SK-MEL-5 (cell line): ENCODE measurements around the gene R3HDM2. TPM values are rescaled to one million over a fixed set of nuclear protein-coding genes. Genes with fewer than 3 reads are reported as not detected.
"Not testable (repeated sequence)": the region's sequence is repeated elsewhere in the genome, so short reads cannot be mapped to it uniquely, and the experiment has no call there.

Experiments
- DNase-seq: peaks from one replicate; pipeline ENCODE4 v3.0.0-alpha.2; 2016; ENCODE audit warnings: low read depth, low spot score
- in situ Hi-C: cut with HindIII; loops from 2 replicates; pipeline ENCODE4 v1.10.0; 2016; ENCODE audit warnings: low sequenced_read_pairs, high pct_unique_total_duplicates, low pct_unique_long_range_greater_than_20kb
- total RNA-seq: library from RNA; depleted of rRNA; stranded (reverse); fragments of >200 nt; shearing (Covaris generic); gene quantifications from 2 replicates; pipeline ENCODE4 v1.2.3, GENCODE V29; 2014

Gene R3HDM2
- total RNA-seq, 1 experiment from 2014 or later = 15.2 TPM

GRCh38 chr12:57369202-57369601, 61.6 kb downstream of the R3HDM2 start:
- in situ Hi-C loops = no loop called here

GRCh38 chr12:57368349-57369095, 62.3 kb downstream of the R3HDM2 start:
- no peak for DNase-seq
- in situ Hi-C loops = no loop called here

More at GRCh38 chr12:57369202-57369601, 61.6 kb downstream of the R3HDM2 start:
- no peak for DNase-seq

- in situ Hi-C loops = no loop called here
- no peak for DNase-seq
These were observed 63.7 kb downstream of the R3HDM2 start for GRCh38 chr12:57367121-57367520.

DNA sequence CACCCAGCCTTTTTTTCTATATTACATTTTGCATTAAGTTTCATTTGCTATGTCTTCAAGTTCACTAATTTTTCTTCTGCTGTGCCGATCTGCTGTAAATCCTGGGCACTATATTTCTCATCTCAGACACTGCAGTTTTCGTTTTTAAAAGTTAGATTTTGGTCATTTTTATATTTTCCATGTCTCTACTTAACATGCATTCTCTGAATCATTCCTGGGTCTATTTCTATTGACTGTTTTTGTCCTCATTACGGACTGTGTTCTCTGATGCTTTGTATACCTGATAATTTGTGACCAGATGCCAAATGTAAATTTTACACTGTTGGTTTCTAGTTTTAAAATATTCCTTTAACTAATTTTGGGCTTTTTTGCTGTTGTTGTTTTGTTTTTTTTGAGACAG, 64.5 kb downstream of the R3HDM2 start:
- in situ Hi-C loops = no loop called here
- DNase-seq = no peak

DNA sequence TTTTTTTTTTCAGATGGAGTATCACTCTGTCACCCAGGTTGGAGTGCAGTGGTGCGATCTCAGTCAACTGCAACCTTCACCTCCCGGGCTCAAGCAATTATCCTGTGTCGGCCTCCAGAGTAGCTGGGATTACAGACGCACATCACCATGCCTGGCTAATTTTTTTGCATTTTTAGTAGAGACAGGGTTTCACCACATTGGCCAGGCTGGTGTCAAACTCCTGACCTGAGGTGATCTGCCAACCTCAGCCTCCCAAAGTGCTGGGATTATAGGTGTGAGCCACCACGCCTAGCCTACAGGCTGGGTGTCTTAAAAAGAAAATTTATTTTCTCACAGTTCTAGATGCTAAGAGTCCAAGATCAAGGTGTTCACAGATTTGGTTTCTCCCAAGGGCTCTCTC, 66.7 kb downstream of the R3HDM2 start:
- in situ Hi-C loops, DNase-seq: not testable (repeated sequence)

DNA sequence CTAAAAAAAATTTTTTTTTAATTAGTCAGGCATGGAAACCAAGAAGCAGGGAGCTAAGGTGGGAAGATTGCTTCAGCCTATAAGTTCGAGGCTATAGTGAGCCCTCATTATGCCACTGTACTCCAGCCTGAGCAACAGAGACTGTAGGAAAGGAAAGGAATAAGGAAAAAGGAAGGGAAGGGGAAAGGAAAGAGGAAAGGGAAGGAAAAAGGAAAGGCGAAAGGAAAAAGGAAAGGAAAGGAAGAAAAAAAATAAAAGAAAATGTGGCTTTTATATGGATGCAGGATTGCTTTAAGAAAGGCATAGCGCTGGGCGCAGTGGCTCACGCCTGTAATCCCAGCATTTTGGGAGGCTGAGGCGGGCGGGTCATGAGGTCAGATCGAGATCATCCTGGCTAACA, 70.4 kb downstream of the R3HDM2 start:
- in situ Hi-C loops = no loop called here
- no peak for DNase-seq

DNA sequence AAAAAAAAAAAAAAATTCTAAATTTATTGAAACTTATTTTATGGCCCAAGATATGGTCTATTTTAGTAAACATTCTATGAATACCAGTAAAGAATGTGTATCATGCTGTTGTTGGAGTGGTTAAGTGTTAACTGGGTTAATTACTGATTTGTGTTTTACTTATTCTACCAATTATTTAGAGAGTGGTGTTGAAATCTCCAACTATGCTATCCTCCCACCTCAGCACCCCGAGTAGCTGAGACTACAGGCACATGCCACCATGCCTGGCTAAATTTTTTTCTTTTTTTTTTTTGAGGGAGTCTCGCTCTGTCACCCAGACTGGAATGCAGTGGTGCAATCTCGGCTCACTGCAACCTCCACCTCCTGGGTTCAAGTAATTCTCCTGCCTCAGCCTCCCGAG, 72.2 kb downstream of the R3HDM2 start:
- in situ Hi-C loops = no loop called here
- no peak for DNase-seq

DNA sequence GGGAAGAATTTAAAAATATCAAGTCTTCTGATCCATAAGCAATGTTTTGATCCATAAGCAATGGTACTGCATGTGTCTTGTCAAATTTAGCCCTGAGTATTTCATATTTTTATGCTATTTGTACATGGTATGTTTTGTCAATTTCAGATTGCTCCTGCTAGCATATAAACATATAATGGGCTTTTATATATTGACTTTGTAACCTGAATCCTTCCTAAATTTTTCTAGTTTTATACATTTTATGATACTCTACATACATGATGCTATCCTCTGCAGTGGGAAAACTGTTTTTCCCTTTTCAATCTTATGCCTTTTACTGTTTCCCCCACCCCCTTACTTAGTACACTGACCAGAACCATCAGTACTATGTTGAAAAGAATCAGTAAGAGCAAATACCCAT, 75.1 kb downstream of the R3HDM2 start:
- no peak for DNase-seq
- in situ Hi-C loops = no loop called here

DNA sequence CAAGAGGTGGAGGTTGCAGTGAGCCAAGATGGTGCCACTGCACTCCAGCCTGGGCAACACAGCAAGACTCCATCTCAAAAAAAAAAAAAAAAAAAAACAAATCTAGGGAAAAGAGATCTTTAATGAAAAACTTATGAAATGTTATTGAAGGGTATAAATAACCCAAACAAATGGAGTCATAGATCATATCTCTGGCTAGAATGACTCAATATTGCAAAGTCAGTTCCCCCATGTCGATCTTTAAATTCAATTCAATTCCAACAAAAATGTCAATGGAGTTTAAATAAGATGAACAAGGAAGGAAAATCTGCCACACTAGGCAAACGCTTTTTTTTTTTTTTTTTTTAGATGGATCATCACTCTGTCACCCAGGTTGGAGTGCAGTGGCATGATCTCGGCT, 78.7 kb downstream of the R3HDM2 start:
- no peak for DNase-seq
- in situ Hi-C loops = no loop called here

DNA sequence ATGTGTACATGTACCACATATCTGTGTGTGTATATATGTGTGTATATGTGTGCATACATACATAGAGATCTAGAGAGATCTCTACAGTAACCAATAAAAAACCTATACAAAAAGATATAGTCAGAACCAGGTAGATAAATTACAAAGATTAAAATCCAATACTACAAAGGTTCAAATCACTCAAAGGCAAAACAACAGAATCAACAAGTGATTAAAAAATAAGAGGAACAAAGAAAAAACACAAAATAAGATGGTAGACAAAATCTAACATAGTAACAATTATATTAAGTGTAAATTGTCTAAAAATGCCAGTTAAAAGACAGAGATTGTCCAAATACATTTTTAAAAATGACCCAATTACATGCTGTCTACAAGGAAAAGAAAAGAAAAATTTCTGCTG, 83.6 kb downstream of the R3HDM2 start:
- in situ Hi-C loops = no loop called here

GRCh38 chr12:57343703-57344378, 87.0 kb downstream of the R3HDM2 start:
- in situ Hi-C loops = no loop called here

More for the DNA sequence above, 83.6 kb downstream of the R3HDM2 start:
- DNase-seq = no peak

DNA sequence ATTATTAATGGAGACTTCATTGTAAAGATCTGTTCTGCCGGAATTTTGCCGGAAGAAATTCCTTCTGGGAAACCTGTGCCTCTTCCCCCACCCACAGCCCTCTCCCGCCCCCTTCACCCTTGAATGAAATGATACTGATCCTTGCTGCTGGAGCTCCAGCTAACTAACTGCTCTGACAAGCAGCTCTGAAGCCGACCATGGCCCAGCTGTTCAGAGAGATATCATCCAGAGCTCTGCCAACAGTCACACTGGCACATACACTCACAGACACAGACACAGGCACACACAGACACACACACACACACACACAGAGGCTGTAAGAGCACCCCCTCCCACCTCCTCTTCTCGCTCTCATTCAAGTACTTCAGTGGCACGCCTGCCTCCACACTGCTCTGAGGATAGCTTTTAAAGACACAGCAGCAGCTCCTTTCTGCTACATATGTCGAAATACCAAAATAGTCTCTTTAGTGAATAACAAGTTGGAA, 88.6 kb downstream of the R3HDM2 start:
- in situ Hi-C loops = no loop called here
- DNase-seq = peak; percentile 14

More at GRCh38 chr12:57343703-57344378, 87.0 kb downstream of the R3HDM2 start:
- no peak for DNase-seq

- in situ Hi-C loops = no loop called here
- peak; percentile 51 for DNase-seq
These were observed 89.4 kb downstream of the R3HDM2 start for GRCh38 chr12:57341275-57341990.

- peak; percentile 52 for DNase-seq
These were observed 90.7 kb downstream of the R3HDM2 start for GRCh38 chr12:57340104-57340503.

GRCh38 chr12:57336299-57336698, 94.5 kb downstream of the R3HDM2 start:
- DNase-seq, in situ Hi-C loops: not testable (repeated sequence)

More at GRCh38 chr12:57340104-57340503, 90.7 kb downstream of the R3HDM2 start:
- in situ Hi-C loops = no loop called here

GRCh38 chr12:57334219-57334618, 96.6 kb downstream of the R3HDM2 start:
- peak; percentile 21 for DNase-seq
- in situ Hi-C loops = no loop called here

DNA sequence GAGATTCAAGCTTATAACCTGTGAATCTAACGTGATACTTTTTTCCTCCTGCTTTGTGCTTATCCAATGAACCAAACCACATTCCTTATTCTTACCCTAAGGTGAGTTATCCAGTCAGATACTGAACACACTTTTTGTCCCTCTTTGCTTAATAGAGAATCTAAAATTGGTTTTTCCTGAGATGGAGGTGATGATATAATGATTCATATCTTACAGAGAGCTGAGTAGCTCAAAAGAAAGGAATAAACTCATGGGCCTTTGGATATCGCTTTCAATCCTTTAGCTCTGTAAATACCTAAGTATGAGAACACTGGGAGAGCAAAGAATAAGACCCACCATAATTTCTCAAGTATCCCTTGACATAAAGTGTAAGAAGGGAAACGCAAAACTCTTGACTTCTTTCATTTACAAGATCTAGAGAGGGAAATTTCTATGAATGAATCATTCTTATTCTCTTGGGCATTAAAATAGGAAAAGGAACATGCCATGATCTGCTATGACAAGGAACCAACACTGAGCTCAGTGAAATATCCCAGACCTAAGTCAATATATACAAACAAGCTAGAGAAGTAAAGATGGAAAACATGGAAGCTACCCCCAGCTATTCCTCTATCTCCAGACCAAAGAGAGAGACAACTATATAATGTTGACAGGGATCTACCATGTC, 98.1 kb downstream of the R3HDM2 start:
- no peak for DNase-seq
- in situ Hi-C loops = no loop called here

DNA sequence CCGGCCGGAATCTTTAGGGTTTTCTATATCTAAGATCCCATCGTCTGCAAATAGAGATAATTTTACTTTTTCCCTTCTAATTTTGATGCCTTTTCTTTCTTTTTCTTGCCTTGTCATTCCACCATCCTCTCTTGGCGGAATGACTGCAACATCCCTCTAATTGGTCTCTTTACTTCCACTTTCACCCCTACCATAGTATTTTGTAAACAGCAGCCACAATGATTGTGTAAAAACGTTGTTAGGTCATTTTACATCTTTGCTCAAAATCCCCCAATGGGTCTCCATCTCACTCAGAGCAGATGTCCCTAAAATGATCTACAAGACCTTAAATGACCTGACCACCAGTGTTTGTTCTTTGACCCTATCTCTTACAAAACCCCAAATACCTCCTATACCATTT, 99.9 kb downstream of the R3HDM2 start:
- DNase-seq = no peak
- in situ Hi-C loops = no loop called here
